A549 treated with Hydrocortisone at 1 μM for 4 hours (cell line): Measurements from ENCODE around the gene ALG2. TPM values are rescaled to one million over a fixed set of nuclear protein-coding genes. Genes with fewer than 3 reads are reported as not detected.

Source experiments
- total RNA-seq: library from RNA; stranded (reverse); fragments of 200-300 nt; extraction: Qiagen RNA extraction; gene quantifications from 5 replicates; pipeline ENCODE4 v1.2.3, GENCODE V29; 2022

The ALG2 gene, protein sequence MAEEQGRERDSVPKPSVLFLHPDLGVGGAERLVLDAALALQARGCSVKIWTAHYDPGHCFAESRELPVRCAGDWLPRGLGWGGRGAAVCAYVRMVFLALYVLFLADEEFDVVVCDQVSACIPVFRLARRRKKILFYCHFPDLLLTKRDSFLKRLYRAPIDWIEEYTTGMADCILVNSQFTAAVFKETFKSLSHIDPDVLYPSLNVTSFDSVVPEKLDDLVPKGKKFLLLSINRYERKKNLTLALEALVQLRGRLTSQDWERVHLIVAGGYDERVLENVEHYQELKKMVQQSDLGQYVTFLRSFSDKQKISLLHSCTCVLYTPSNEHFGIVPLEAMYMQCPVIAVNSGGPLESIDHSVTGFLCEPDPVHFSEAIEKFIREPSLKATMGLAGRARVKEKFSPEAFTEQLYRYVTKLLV
- total RNA-seq: 47.0 to 50.8 TPM (median 47.7 TPM) in 5 replicates

DNA sequence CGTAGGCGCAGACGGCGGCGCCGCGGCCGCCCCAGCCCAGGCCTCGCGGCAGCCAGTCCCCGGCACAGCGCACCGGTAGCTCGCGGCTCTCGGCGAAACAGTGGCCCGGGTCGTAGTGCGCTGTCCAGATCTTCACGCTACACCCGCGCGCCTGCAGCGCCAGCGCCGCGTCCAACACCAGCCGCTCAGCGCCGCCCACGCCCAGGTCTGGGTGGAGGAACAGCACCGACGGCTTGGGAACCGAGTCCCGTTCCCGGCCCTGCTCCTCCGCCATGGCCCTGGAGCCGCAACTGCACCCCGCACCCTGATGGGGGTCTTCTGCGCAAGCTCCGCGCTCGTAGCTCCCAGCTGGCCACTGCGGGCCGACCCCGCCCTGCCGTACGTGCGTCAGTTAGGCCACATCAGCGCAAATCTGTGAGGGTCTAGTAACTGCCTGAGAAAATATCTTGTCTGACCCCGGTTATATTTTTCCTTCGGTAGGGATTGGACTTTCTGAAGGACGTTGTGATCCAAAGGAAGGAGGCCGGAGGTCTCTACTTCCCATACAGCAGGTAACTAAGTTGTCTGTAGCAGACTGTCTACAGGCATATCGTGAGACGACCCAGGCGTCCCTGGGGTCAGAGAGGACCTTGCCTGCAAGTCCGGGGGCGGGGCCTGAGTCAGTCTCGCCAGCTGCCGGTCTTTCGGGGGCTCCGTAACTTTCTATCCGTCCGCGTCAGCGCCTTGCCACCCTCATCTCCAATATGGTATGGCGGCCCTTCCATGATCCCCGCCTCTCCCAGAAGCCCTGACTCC lies at the start of gene ALG2, which contains the start of gene SEC61B:
Gene ALG2, minus strand, starts transcription at position 322 of the 795 bp plus-strand sequence. Its CDS starts 48 bp downstream, at position 274.
Gene SEC61B, plus strand, starts transcription at position 662 of the 795 bp plus-strand sequence. Its CDS starts 82 bp downstream, at position 744.

Other genes with a start within 250 kb of the ALG2 start
- gene TGFBR1, start 116.8 kb downstream of the ALG2 start, total RNA-seq: 44.1 to 97.5 TPM (median 75.3 TPM) in 5 replicates
- 256 to 352 TPM (median 317 TPM) in 5 replicates for gene SEC61B, start 340 bp upstream of the ALG2 start, total RNA-seq